Osteoblast (primary cell): ENCODE data around the gene GARIN5B. TPM values are rescaled to one million over a fixed set of nuclear protein-coding genes. Genes with fewer than 3 reads are reported as not detected.

ENCODE experiments used
- DNase-seq: peaks from one replicate; pipeline ENCODE4 v3.0.0; 2011; ENCODE audit warnings: low spot score, mixed read lengths; ENCODE audit not compliant: insufficient read length; ENCODE audit errors: missing footprints
- H2AFZ ChIP-seq: 2 replicates; pipeline ENCODE4 v1.6.0; 2011; ENCODE audit warnings: mild to moderate bottlenecking, low read length
- H3K27ac ChIP-seq: 2 replicates; pipeline ENCODE4 v1.5.1; 2011; ENCODE audit warnings: mild to moderate bottlenecking, low read depth, low read length, moderate library complexity
- H3K27me3 ChIP-seq: 2 replicates; pipeline ENCODE4 v1.6.0; 2012; ENCODE audit warnings: mild to moderate bottlenecking, control low read depth, inconsistent platforms, low read length, moderate library complexity; ENCODE audit not compliant: insufficient read depth
- H3K36me3 ChIP-seq: 2 replicates; pipeline ENCODE4 v1.5.1; 2011; ENCODE audit warnings: mild to moderate bottlenecking, low read length, control low read depth, moderate library complexity; ENCODE audit not compliant: insufficient read depth
- H3K4me1 ChIP-seq: 2 replicates; pipeline ENCODE4 v1.5.1; 2011; ENCODE audit warnings: mild to moderate bottlenecking, low read length, control low read depth, moderate library complexity; ENCODE audit not compliant: insufficient read depth
- H3K4me2 ChIP-seq: 2 replicates; pipeline ENCODE4 v1.6.0; 2011; ENCODE audit warnings: mild to moderate bottlenecking, low read length; ENCODE audit not compliant: insufficient read depth
- H3K4me3 ChIP-seq: fragments of 200-600 bp; sonication (generic); 3 replicates; pipeline ENCODE4 v1.5.1; 2012; ENCODE audit warnings: mild to moderate bottlenecking, low read length, inconsistent platforms; ENCODE audit not compliant: insufficient read depth
- H3K79me2 ChIP-seq: 2 replicates; pipeline ENCODE4 v1.6.0; 2012; ENCODE audit warnings: mild to moderate bottlenecking, low read length, control low read depth, inconsistent platforms; ENCODE audit not compliant: insufficient read depth
- H3K9me3 ChIP-seq: 2 replicates; pipeline ENCODE4 v1.5.1; 2011; ENCODE audit warnings: low read depth, low read length, control low read depth
- H4K20me1 ChIP-seq: 2 replicates; pipeline ENCODE4 v1.6.0; 2012; ENCODE audit warnings: mild to moderate bottlenecking, low read length, control low read depth; ENCODE audit not compliant: insufficient read depth
- total RNA-seq: library from RNA; depleted of rRNA; stranded (reverse); fragments of >200 nt; gene quantifications from 2 replicates; pipeline ENCODE4 v1.2.3, GENCODE V29; 2012
- TF ChIP-seq, protein P1 (sequence below): IDR thresholded peaks from 2 replicates; pipeline ENCODE4 v1.5.1; 2011; ENCODE audit warnings: mild to moderate bottlenecking, low read depth, low read length, moderate library complexity; ENCODE audit errors: extremely low read depth

The GARIN5B gene
- total RNA-seq, 1 donor = not detected

DNA sequence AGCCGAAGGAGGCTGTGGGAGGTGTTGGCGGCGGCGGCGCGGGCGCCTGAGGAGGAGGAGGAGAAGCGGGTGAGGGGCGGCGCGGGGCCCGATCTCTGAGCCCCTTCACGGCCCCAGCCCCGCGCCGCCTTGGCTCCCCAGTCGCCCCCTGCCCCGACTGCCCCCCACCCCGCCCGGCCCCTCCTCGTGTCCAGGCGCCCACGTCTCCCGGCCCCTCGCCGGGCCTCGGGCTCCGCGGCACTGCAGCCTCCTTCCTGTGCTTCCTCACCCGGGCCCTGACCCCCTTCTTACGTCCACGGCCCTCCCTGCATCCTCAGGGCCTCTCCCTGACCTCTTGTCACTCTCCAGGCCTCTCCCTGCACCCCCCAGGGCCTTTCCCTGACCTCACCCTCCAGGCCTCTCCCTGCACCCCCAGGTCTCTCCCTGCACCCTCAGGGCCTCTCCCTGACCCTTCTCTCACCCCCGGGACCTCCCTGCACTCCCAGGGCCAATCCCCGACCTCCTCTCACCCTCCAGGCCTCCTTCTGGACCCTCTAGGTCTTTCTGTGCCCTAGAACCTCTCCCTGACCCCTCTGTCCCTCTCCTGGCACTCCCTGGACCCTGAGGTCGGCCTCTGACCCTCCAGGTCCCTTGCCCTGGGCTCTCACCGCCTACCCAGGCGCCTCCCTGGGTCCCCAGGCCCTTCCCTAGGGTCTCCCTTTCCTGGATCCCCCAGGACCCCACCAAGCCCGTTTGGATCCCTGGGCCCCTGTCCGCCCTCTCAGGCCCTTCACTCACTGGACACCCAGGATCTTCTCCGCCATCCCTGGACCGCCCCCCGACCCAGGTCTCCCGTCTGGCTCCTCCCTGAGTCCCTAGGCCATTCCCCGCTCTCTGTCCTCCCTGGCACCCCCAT, 22.9 kb downstream of the GARIN5B start:
- Histone ChIP-seq H4K20me1 (peaks cover 8% of the 10 kb centered on the region), H2AFZ (no peak overlapping the region), H3K36me3 (peaks cover 4% of the 10 kb centered on the region), H3K9me3 (no peaks in the 10 kb centered on the region), H3K27me3 (peaks cover 12% of the 10 kb centered on the region), H3K4me1 (peaks cover 15% of the 10 kb centered on the region), H3K4me3 (peak overlapping the region; percentile 80), H3K79me2 (peaks cover 9% of the 10 kb centered on the region), H3K27ac (peak overlapping the region; percentile 75), H3K4me2 (peak overlapping the region; percentile 83)
- TF ChIP-seq, protein P1, sequence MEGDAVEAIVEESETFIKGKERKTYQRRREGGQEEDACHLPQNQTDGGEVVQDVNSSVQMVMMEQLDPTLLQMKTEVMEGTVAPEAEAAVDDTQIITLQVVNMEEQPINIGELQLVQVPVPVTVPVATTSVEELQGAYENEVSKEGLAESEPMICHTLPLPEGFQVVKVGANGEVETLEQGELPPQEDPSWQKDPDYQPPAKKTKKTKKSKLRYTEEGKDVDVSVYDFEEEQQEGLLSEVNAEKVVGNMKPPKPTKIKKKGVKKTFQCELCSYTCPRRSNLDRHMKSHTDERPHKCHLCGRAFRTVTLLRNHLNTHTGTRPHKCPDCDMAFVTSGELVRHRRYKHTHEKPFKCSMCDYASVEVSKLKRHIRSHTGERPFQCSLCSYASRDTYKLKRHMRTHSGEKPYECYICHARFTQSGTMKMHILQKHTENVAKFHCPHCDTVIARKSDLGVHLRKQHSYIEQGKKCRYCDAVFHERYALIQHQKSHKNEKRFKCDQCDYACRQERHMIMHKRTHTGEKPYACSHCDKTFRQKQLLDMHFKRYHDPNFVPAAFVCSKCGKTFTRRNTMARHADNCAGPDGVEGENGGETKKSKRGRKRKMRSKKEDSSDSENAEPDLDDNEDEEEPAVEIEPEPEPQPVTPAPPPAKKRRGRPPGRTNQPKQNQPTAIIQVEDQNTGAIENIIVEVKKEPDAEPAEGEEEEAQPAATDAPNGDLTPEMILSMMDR = no peak
- DNase-seq = peak; percentile 88

DNA sequence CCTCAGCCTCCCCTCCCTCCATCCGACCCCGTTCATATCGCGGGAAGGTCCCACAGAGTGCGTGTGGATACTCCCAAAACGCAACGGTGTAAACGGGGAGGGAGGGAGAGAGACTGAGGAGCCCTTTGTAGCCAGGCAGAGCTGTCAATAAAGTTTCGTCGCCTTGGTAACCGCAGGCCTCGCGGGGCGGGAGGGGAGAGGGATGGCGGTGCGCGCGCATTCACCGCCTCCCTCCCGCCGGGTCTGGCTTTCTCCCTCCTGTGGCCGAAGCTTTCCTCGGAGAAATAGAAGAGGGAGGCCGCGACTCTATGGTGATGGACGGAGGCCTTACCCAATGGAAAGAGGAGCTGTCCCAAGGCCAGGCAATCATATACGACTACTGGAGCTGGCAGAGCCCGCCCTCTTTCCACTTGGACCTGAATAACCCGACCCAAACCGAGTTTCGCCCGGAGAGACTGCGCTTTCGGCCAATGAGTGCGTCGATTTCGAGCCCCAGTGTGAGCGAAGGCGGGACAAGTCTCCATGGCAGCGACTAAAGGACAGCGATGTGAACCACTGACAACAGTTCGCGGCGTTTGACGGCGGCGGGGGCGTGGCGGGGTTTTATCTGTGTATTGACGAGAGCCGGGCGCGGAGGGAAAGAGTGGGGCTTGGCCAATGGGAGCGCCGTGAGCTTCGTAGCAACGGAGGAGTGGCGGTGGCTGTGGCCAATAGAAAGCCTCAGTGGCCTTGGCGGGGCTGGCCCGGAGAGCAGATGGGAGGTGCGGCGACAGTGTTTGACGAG, 23.8 kb downstream of the GARIN5B start, which contains the start of gene KMT5C:
KMT5C (plus strand) TSS at position 772 of the 784 bp plus-strand sequence. CDS start 2,061 bp downstream, outside the sequence.
- TF ChIP-seq, protein P1 = peak; percentile 32

DNA sequence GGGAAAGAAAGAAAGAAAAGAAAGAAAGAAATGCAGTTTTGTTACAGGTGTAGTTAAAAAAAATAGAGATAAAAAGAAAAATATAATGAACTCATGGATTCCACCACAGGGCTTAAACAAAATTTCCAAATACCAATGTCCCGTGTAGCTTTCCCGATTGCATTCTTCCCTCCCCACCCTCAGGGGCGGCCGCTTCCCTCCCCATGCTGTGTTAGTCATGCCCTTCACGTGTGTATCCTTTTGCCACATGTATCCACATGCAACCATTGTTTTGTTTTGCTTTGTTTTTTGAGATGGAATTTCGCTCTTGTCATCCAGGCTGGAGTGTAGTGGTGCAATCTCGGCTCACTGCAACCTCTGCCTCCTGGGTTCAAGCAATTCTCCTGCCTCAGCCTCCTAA, 27.0 kb downstream of the GARIN5B start:
- DNase-seq = peak; percentile 13
- TF ChIP-seq, protein P1 = no peak

More for the DNA sequence above, 23.8 kb downstream of the GARIN5B start, which contains the start of gene KMT5C:
- peak within 1 kb of the TSS; percentile 84 for H2AFZ ChIP-seq
- H3K27ac ChIP-seq = peak within 1 kb of the TSS; percentile 90
- no peaks in the 10 kb centered on the region for H3K9me3 ChIP-seq
- peaks cover 8% of the 10 kb centered on the region for H4K20me1 ChIP-seq
- H3K27me3 ChIP-seq = peaks cover 12% of the 10 kb centered on the region
- H3K4me2 ChIP-seq = peak within 1 kb of the TSS; percentile 92
- H3K4me1 ChIP-seq = peaks cover 15% of the 10 kb centered on the region
- peaks cover 9% of the 10 kb centered on the region for H3K79me2 ChIP-seq
- peak within 1 kb of the TSS; percentile 80 for H3K4me3 ChIP-seq
- DNase-seq = peak; percentile 100
- H3K36me3 ChIP-seq = peaks cover 4% of the 10 kb centered on the region

More for the DNA sequence above, 27.0 kb downstream of the GARIN5B start:
- Histone ChIP-seq H2AFZ (no peak overlapping the region), H3K36me3 (no peaks in the 10 kb centered on the region), H3K27ac (no peak overlapping the region), H3K4me3 (no peak overlapping the region), H3K27me3 (peaks cover 18% of the 10 kb centered on the region), H3K4me2 (no peak overlapping the region), H3K4me1 (peaks cover 12% of the 10 kb centered on the region), H3K9me3 (no peaks in the 10 kb centered on the region), H3K79me2 (peaks cover 9% of the 10 kb centered on the region), H4K20me1 (no peaks in the 10 kb centered on the region)
